Heart right ventricle (tissue), 16 donors: Measurements from ENCODE around the gene NOP9. TPM values are rescaled to one million over a fixed set of nuclear protein-coding genes. Genes with fewer than 3 reads are reported as not detected.

Experiments used
- ATAC-seq, 8 donors: fragments of 200-7000 bp; cut with Tn5 transposase; one replicate each; pipeline ENCODE4 v1.9.1; 2020; ENCODE audit warnings: mild to moderate bottlenecking in 8 of 8, moderate library complexity in 8 of 8, moderate number of reproducible peaks in 1 of 8
- DNase-seq, 2 donors: peaks; one replicate each; pipeline ENCODE4 v3.0.0-alpha.2; 2020
- H3K27ac ChIP-seq, 10 donors: fragments of 200-600 bp; sonication (generic) in 2 of 10; one replicate each; pipeline versions ENCODE4 v1.5.0 to v1.8.0; 2020 to 2022; ENCODE audit warnings: mild to moderate bottlenecking in 3 of 10
- H3K27me3 ChIP-seq, 7 donors: fragments of 200-600 bp; one replicate each; pipeline ENCODE4 v1.8.0; 2021 to 2022; ENCODE audit warnings: mild to moderate bottlenecking in 2 of 7
- H3K36me3 ChIP-seq, 9 donors: fragments of 200-600 bp; sonication (generic) in 1 of 9; one replicate each; pipeline versions ENCODE4 v1.5.0 to v1.8.0; 2020 to 2022; ENCODE audit warnings: mild to moderate bottlenecking in 2 of 9
- H3K4me1 ChIP-seq, 9 donors: fragments of 200-600 bp; sonication (generic) in 1 of 9; one replicate each; pipeline versions ENCODE4 v1.5.0 to v1.8.0; 2020 to 2022; ENCODE audit warnings: mild to moderate bottlenecking in 4 of 9
- H3K4me3 ChIP-seq, 10 donors: fragments of 200-600 bp; sonication (generic) in 2 of 10; one replicate each; pipeline versions ENCODE4 v1.5.0 to v1.8.0; 2020 to 2022; ENCODE audit warnings: mild to moderate bottlenecking in 7 of 10, moderate library complexity in 2 of 10
- H3K9me3 ChIP-seq, 11 donors: fragments of 200-600 bp in 10 of 11; sonication (generic) in 2 of 11; one replicate each; pipeline versions ENCODE4 v1.5.0 to v1.8.0; 2013 to 2022; ENCODE audit warnings: mild to moderate bottlenecking in 2 of 11, control low read depth in 1 of 11, moderate library complexity in 1 of 11
- WGBS, 2 donors: extraction: QIAGEN DNeasy Blood & Tissue Kit; methylation state at CpG; one replicate each; pipeline ENCODE4 v1.1.7; 2013; ENCODE audit warnings: inconsistent platforms in 1 of 2; 5-methylcytosine and 5-hydroxymethylcytosine counted together
- intact Hi-C, 10 donors: fragments of 100-400 bp; cut with DNase I; formaldehyde crosslinking; loops; one replicate each; pipeline versions ENCODE4 v1.11.1 to v1.14.2; 2022
- polyA plus RNA-seq, 2 donors: library from polyadenylated mRNA; stranded (reverse); fragments of 200-250 nt; gene quantifications; one replicate each; pipeline ENCODE4 v1.2.3, GENCODE V29; 2013
- total RNA-seq, 10 donors: library from RNA; stranded (reverse); fragmentation: NEBNext Ultra II Directional in 3 of 10; extraction: Animal tissue kit (Norgen Biotek cat#: 25700) in 3 of 10; gene quantifications; one replicate each; pipeline versions ENCODE4 v1.2.1 to v1.2.4, GENCODE V29; 2021 to 2023
- TF ChIP-seq, protein P1 (sequence below), 9 donors: fragments of 200-600 bp; sonication (generic) in 2 of 9; IDR thresholded peaks; one replicate each; pipeline versions ENCODE4 v1.5.0 to v1.8.0; 2021 to 2022; ENCODE audit warnings: antibody characterized with exemption in 9 of 9, mild to moderate bottlenecking in 5 of 9, moderate library complexity in 1 of 9
- donor health status: Arrhythmogenic right ventricular cardiomyopathy.
- donor health status: ischemic (EF 13 %, LVEDD 7.1; RV severe dilation, severe dysfunction).
- donor health status: healthy with polysubstance abuse.
- donor health status: DM: no; HTN: yes; CAD: no.
- donor health status: DM: no; HTN: no; CAD: no.
- donor health status: ischemic (EF 25% LVEDD 6.9; RV normal size, moderate dysfunction).
- donor health status: ischemic (EF 25% LVEDD 5.7; RV mildly dilated, moderate dysfunction).
- donor health status: healthy.
- donor health status: DM: yes; HTN: yes; CAD: no.
- donor health status: Ischemic cardiomyopathy.
- donor health status: ischemic (EF 35%, LVEDD 5.7; RV mildly dilated, moderate dysfunction).
- donor health status: nonischemic (EF 11% LVEDD 7.7; RV severe dilation, severe dysfunction).
- donor health status: DM: yes; HTN: yes; CAD: no.
- donor health status: PGD.
- donor health status: ischemic (EF 29% LVEDD 5.4; RV normal size, mild dysfunction).
- donor health status: nonischemic (EF 23%, LVEDD 6.1; RV moderate dilation, normal function).

The NOP9 gene
- total and polyA plus RNA-seq, 12 donors = 10.7 to 31.9 (median 26.4) TPM

DNA sequence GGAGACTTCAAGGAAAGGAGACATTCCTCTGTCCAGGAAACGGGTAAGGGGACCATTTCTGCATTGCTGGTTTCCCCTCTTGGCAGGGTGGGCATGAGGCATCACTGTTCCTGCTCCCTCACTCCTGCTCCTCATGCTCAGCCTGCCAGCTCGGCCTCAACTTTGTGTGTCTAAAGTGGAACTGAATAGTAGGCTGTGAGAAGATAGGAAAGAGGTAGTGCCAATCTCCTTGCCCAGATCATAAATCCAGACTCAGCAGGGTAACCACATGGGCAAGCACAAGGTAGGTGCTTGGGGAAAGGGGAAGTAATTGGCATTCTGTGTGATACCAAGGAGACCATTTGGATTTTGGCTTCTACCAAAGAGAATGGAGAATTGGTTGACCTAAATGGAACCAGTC is 14.3 kb downstream of the NOP9 start:
- peaks cover 22 to 100% (median 75%) of the 10 kb centered on the region in 9 donors for H3K4me1 ChIP-seq
- peaks cover 0 to 13% (median 0%) of the 10 kb centered on the region in 9 donors for H3K36me3 ChIP-seq
- H3K9me3 ChIP-seq = no peaks in the 10 kb centered on the region
- H3K27me3 ChIP-seq = peaks cover 0 to 29% (median 0%) of the 10 kb centered on the region in 7 donors
- 83 to 85% methylated on average over 2 of the region's 2 CpGs for WGBS, 2 donors
- DNase-seq (no peak), ATAC-seq (no peak)
- peak overlapping the region in 8 of 10 donors; percentile 46 to 95 (median 83) for H3K27ac ChIP-seq
- H3K4me3 ChIP-seq = peak overlapping the region in 1 of 10 donors; percentile 10
- intact Hi-C loops = loop anchor here in 1 of 10 donors (5.0 kb wide), 1 partner anchor 302 kb away; no protein-coding TSS in a partner anchor
- TF ChIP-seq, protein P1, sequence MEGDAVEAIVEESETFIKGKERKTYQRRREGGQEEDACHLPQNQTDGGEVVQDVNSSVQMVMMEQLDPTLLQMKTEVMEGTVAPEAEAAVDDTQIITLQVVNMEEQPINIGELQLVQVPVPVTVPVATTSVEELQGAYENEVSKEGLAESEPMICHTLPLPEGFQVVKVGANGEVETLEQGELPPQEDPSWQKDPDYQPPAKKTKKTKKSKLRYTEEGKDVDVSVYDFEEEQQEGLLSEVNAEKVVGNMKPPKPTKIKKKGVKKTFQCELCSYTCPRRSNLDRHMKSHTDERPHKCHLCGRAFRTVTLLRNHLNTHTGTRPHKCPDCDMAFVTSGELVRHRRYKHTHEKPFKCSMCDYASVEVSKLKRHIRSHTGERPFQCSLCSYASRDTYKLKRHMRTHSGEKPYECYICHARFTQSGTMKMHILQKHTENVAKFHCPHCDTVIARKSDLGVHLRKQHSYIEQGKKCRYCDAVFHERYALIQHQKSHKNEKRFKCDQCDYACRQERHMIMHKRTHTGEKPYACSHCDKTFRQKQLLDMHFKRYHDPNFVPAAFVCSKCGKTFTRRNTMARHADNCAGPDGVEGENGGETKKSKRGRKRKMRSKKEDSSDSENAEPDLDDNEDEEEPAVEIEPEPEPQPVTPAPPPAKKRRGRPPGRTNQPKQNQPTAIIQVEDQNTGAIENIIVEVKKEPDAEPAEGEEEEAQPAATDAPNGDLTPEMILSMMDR (IDR thresholded peaks at IDR 0.05) = no peak

DNA sequence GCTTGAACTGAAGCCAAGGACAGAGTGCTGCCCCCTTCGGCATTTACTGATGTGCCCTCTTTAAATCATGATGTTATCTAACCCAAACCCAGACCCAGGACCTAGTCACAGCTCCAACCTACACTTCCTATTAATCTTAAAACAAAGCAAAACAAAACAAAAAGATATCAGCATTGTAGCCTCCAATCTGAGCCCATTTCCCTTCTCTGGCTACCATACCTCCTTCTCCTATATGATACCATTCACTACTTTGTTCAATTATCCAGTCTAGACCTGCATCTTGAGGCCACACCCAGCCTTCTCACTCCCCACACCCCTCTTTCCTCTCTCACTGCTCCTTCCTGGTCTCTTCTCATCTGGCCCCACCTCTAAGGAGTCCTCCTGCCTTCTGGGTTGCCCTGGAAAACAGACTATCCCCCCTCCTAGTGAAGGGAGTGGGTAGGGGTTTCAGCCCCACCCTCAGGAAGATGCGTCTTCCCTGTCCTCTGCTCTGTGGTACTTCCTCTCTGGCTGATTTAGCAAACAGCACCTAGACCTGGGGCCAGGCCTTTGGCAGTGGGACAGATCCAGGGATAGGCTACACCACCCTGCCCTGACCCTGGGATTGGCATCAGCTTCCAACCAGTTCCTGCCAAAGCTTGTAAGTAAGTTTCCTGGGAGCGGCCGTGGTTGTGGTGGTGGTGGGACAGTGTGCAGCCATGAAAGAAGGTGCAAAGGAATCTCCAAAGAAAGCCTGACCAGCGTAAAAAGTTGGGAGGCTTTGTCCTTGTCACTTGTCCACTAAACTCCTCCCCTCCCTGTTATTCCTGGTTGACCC is 14.9 kb downstream of the NOP9 start:
- Histone ChIP-seq H3K36me3 (peaks cover 0 to 20% (median 0%) of the 10 kb centered on the region in 9 donors), H3K4me3 (peak overlapping the region in 1 of 10 donors; percentile 36), H3K4me1 (peaks cover 20 to 96% (median 72%) of the 10 kb centered on the region in 9 donors), H3K27me3 (peaks cover 0 to 34% (median 4%) of the 10 kb centered on the region in 7 donors), H3K9me3 (no peaks in the 10 kb centered on the region), H3K27ac (peak overlapping the region in 8 of 10 donors; percentile 3 to 95 (median 83))
- intact Hi-C loops = loop anchor here in 1 of 10 donors (5.0 kb wide), 2 partner anchors 123 to 302 kb away; no protein-coding TSS in a partner anchor
- DNase-seq (no peak), ATAC-seq (no peak)
- TF ChIP-seq, protein P1 (IDR thresholded peaks at IDR 0.05) = no peak
- WGBS, 2 donors = 73 to 83% methylated on average over 5 of the region's 5 CpGs

DNA sequence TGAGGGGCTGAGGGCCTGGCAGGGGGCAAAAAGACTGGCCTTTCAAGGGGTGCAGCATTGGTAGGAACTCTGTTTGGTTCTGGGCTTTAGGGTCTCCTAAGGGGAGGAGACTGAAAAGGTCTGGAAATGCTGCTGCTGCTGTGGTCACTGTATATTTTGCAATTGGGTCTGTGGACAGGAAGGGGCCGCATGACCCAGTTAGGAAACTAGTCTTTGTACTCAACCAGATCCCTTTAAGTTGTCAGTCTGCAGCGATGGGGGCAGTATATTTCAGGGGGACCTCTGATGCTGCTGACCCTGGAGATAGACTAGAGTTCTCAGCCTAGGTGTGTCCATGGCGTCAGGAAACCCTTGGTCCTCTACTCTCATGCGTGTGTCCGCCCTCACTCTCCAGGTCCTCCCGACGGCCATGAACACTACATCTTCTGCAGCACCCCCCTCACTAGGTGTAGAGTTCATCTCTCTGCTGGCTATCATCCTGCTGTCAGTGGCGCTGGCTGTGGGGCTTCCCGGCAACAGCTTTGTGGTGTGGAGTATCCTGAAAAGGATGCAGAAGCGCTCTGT is 15.7 kb downstream of the NOP9 start:
- Histone ChIP-seq H3K9me3 (no peaks in the 10 kb centered on the region), H3K27ac (peak overlapping the region in 9 of 10 donors; percentile 50 to 88 (median 72)), H3K27me3 (peaks cover 0 to 38% (median 4%) of the 10 kb centered on the region in 7 donors), H3K4me1 (peaks cover 13 to 88% (median 65%) of the 10 kb centered on the region in 9 donors), H3K36me3 (peaks cover 0 to 28% (median 0%) of the 10 kb centered on the region in 9 donors), H3K4me3 (peak overlapping the region in 2 of 10 donors; percentile 21 to 36)
- no peak for ATAC-seq
- 79% methylated on average over 10 of the region's 10 CpGs for WGBS, 2 donors
- TF ChIP-seq, protein P1 (IDR thresholded peaks at IDR 0.05) = no peak
- DNase-seq = no peak
- intact Hi-C loops = loop anchor here in 1 of 10 donors (5.0 kb wide), 1 partner anchor 122 kb away; no protein-coding TSS in a partner anchor
